Osteoblast (primary cell): ENCODE data around the gene FOXE3. TPM values are rescaled to one million over a fixed set of nuclear protein-coding genes. Genes with fewer than 3 reads are reported as not detected.

Experiments used
- DNase-seq: peaks from one replicate; pipeline ENCODE4 v3.0.0; 2011; ENCODE audit warnings: low spot score, mixed read lengths; ENCODE audit not compliant: insufficient read length; ENCODE audit errors: missing footprints
- H2AFZ ChIP-seq: 2 replicates; pipeline ENCODE4 v1.6.0; 2011; ENCODE audit warnings: mild to moderate bottlenecking, low read length
- H3K27ac ChIP-seq: 2 replicates; pipeline ENCODE4 v1.5.1; 2011; ENCODE audit warnings: mild to moderate bottlenecking, low read depth, low read length, moderate library complexity
- H3K27me3 ChIP-seq: 2 replicates; pipeline ENCODE4 v1.6.0; 2012; ENCODE audit warnings: mild to moderate bottlenecking, control low read depth, inconsistent platforms, low read length, moderate library complexity; ENCODE audit not compliant: insufficient read depth
- H3K36me3 ChIP-seq: 2 replicates; pipeline ENCODE4 v1.5.1; 2011; ENCODE audit warnings: mild to moderate bottlenecking, low read length, control low read depth, moderate library complexity; ENCODE audit not compliant: insufficient read depth
- H3K4me1 ChIP-seq: 2 replicates; pipeline ENCODE4 v1.5.1; 2011; ENCODE audit warnings: mild to moderate bottlenecking, low read length, control low read depth, moderate library complexity; ENCODE audit not compliant: insufficient read depth
- H3K4me2 ChIP-seq: 2 replicates; pipeline ENCODE4 v1.6.0; 2011; ENCODE audit warnings: mild to moderate bottlenecking, low read length; ENCODE audit not compliant: insufficient read depth
- H3K4me3 ChIP-seq: fragments of 200-600 bp; sonication (generic); 3 replicates; pipeline ENCODE4 v1.5.1; 2012; ENCODE audit warnings: mild to moderate bottlenecking, low read length, inconsistent platforms; ENCODE audit not compliant: insufficient read depth
- H3K79me2 ChIP-seq: 2 replicates; pipeline ENCODE4 v1.6.0; 2012; ENCODE audit warnings: mild to moderate bottlenecking, low read length, control low read depth, inconsistent platforms; ENCODE audit not compliant: insufficient read depth
- H3K9me3 ChIP-seq: 2 replicates; pipeline ENCODE4 v1.5.1; 2011; ENCODE audit warnings: low read depth, low read length, control low read depth
- H4K20me1 ChIP-seq: 2 replicates; pipeline ENCODE4 v1.6.0; 2012; ENCODE audit warnings: mild to moderate bottlenecking, low read length, control low read depth; ENCODE audit not compliant: insufficient read depth
- CTCF ChIP-seq: IDR thresholded peaks from 2 replicates; pipeline ENCODE4 v1.5.1; 2011; ENCODE audit warnings: mild to moderate bottlenecking, low read depth, low read length, moderate library complexity; ENCODE audit errors: extremely low read depth
- total RNA-seq: library from RNA; depleted of rRNA; stranded (reverse); fragments of >200 nt; gene quantifications from 2 replicates; pipeline ENCODE4 v1.2.3, GENCODE V29; 2012

The FOXE3 gene
- total RNA-seq, 1 donor: not detected

GRCh38 chr1:47424336-47424982 is 8.4 kb downstream of the FOXE3 start:
- no peak overlapping the region for H3K4me3 ChIP-seq
- H3K79me2 ChIP-seq: no peaks in the 10 kb centered on the region
- no peaks in the 10 kb centered on the region for H3K27me3 ChIP-seq
- peak; percentile 98 for TF ChIP-seq CTCF
- no peaks in the 10 kb centered on the region for H3K4me1 ChIP-seq
- H3K36me3 ChIP-seq: no peaks in the 10 kb centered on the region
- peak; percentile 85 for DNase-seq
- no peaks in the 10 kb centered on the region for H3K9me3 ChIP-seq
- no peak overlapping the region for H3K4me2 ChIP-seq
- no peaks in the 10 kb centered on the region for H4K20me1 ChIP-seq
- no peak overlapping the region for H3K27ac ChIP-seq
- H2AFZ ChIP-seq: no peak overlapping the region

DNA sequence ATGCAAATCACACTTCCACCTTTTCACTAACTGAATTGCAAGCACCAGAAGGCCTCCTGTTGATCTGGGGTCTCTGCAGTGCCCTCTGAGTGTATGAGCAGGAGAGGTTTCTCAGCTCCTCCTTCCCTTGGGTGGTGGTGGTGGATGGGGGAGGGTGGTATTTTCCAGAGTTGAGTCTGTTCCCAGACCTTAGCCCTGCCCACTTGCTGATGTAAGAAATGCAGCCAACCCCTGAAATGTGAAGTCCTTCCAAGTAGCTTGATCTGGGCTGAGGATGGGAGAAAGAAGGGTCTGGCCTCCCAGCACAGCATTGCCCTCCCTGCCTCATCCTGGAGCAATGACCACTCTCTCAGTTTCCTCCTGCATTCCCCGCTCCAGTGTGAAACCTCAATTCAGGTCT is 15.4 kb downstream of the FOXE3 start:
- peaks cover 20% of the 10 kb centered on the region for H3K4me1 ChIP-seq
- peak overlapping the region; percentile 30 for H3K27ac ChIP-seq
- no peaks in the 10 kb centered on the region for H3K9me3 ChIP-seq
- no peaks in the 10 kb centered on the region for H3K36me3 ChIP-seq
- TF ChIP-seq CTCF: no peak
- peak; percentile 92 for DNase-seq
- peak overlapping the region; percentile 76 for H3K4me2 ChIP-seq
- H3K79me2 ChIP-seq: no peaks in the 10 kb centered on the region
- H3K4me3 ChIP-seq: peak overlapping the region; percentile 21
- H4K20me1 ChIP-seq: no peaks in the 10 kb centered on the region
- peaks cover 5% of the 10 kb centered on the region for H3K27me3 ChIP-seq
- no peak overlapping the region for H2AFZ ChIP-seq

DNA sequence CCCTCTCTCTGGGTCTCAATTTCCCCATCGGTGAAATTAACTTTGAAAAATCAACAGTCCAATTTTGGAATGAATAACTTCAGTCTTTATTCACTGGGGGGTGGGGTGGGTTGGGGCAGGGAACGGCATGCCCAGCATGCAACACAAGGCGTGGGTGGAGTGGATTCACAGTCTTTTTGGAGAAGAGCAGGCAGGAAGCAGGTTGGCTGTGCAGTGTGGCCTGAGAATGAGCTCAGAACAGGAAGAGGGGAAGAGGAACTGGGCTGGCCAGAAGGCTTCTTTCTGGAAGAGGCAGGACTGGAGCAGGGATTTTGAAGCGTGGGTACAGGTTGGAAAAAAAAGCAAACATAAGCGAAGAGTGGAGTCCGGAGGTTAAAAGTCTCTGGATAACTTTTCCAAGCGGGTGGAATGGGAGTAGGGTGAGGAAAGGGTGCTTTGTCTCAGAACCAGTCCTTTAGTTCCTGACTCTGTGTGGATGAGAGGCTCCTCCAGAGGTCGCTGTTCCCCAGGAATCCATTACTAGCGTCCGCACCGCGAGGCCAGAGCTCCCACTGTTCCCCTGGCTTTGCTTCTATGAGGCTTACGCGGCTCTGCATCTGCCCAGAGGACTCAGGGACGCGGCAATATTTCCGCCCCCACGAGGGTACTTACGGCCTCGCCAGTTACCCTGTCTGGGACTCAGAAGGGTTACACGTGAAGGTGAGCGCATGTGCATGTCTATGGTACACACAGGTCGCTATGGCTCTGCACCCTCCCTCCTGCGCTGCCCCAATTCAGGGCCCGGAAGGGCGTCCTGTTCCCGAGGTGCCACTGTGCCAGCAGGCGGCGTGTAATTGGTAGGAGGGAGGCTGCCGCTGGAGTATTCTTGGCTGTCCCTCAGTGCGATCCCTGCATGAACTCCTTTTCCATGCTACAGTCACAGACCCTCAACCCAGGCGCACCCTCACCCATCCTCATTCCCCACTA is 16.3 kb downstream of the FOXE3 start:
- H3K27ac ChIP-seq: peak overlapping the region; percentile 50
- H3K9me3 ChIP-seq: no peaks in the 10 kb centered on the region
- DNase-seq: peak; percentile 97
- H2AFZ ChIP-seq: peak overlapping the region; percentile 87
- H3K4me3 ChIP-seq: peak overlapping the region; percentile 52
- H3K36me3 ChIP-seq: no peaks in the 10 kb centered on the region
- H3K4me1 ChIP-seq: peaks cover 24% of the 10 kb centered on the region
- no peaks in the 10 kb centered on the region for H4K20me1 ChIP-seq
- H3K27me3 ChIP-seq: peaks cover 5% of the 10 kb centered on the region
- peak overlapping the region; percentile 76 for H3K4me2 ChIP-seq
- TF ChIP-seq CTCF: peak; percentile 86
- H3K79me2 ChIP-seq: no peaks in the 10 kb centered on the region

- Histone ChIP-seq H3K27me3 (peaks cover 5% of the 10 kb centered on the region), H3K4me1 (peaks cover 24% of the 10 kb centered on the region)
Measured at GRCh38 chr1:47433037-47433421, 16.9 kb downstream of the FOXE3 start.

More at GRCh38 chr1:47433037-47433421, 16.9 kb downstream of the FOXE3 start:
- Histone ChIP-seq H3K4me2 (peak overlapping the region; percentile 76), H4K20me1 (no peaks in the 10 kb centered on the region), H2AFZ (peak overlapping the region; percentile 87), H3K27ac (no peak overlapping the region), H3K4me3 (peak overlapping the region; percentile 52), H3K36me3 (no peaks in the 10 kb centered on the region), H3K79me2 (no peaks in the 10 kb centered on the region), H3K9me3 (no peaks in the 10 kb centered on the region)
- TF ChIP-seq CTCF: no peak
- peak; percentile 52 for DNase-seq
